GM12878 (cell line): Measurements from ENCODE around the gene PKMYT1.

Source experiments
- CTCF ChIP-seq, 3 experiments: IDR thresholded peaks in 2 of 3; conservative IDR thresholded peaks in 1 of 3; 2 replicates each; pipeline ENCODE4 v1.5.1; 2011; ENCODE audit warnings: low read depth in 3 of 3, low read length in 3 of 3, mild to moderate bottlenecking in 3 of 3, control low read depth in 2 of 3, moderate library complexity in 2 of 3, inconsistent platforms in 1 of 3, mixed read lengths in 1 of 3; ENCODE audit not compliant: control insufficient read depth in 2 of 3, insufficient read depth in 1 of 3; ENCODE audit errors: extremely low read depth in 1 of 3
- TF ChIP-seq, protein P1 (sequence below): IDR thresholded peaks from 2 replicates; pipeline ENCODE4 v1.6.1; 2012; ENCODE audit warnings: low read depth, low read length, improper control_type of control experiment

DNA sequence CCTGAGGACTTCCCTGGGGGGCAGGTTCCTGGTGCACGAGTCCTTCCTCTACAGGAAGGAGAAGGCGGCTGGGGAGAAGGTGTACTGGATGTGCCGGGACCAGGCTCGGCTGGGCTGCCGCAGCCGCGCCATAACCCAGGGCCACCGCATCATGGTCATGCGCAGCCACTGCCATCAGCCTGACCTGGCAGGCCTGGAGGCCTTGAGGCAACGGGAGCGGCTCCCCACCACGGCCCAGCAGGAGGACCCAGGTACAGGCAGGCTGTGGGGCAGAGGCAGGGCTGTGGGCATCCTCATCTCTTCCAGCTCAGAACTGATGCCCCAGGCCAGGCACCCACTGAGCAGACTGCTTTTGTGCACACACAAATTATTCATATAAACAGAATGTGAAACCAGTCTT, 42.0 kb downstream of the PKMYT1 start:
- no peak for TF ChIP-seq CTCF (IDR thresholded peaks at IDR 0.05 in 2 of 3, conservative IDR thresholded peaks at IDR 0.05 in 1 of 3; ENCODE audit: control insufficient read depth in 2 of 3, extremely low read depth in 1 of 3, insufficient read depth in 1 of 3, low read depth in 3 of 3, low read length in 3 of 3)
- TF ChIP-seq, protein P1, sequence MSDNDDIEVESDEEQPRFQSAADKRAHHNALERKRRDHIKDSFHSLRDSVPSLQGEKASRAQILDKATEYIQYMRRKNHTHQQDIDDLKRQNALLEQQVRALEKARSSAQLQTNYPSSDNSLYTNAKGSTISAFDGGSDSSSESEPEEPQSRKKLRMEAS: no peak
